ENCODE data around the gene RTN3.

The RTN3 gene

DNA sequence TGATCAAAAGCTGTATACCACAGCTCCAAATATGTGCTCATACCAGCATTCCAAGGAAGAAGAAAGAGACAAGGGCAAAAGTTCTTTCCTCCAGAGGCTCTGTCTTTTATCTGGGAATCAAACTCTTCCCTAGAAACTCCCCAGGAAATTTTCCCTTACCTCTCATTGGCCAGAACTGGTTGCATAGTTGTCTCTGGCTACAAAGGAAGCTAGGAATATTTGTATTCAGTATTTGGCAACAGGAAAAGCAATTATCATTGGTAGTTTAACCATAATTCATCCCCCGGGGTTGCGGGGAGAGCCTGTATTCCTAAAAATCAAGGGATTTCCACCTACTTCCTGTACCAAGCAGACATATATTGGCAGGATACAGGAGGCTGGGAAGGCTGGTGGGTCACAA is 97.7 kb downstream of the RTN3 start:
- no peaks in the 10 kb centered on the region for H3K27me3 ChIP-seq (ENCODE audit: insufficient read depth, low read length)
- TF ChIP-seq, protein P1, sequence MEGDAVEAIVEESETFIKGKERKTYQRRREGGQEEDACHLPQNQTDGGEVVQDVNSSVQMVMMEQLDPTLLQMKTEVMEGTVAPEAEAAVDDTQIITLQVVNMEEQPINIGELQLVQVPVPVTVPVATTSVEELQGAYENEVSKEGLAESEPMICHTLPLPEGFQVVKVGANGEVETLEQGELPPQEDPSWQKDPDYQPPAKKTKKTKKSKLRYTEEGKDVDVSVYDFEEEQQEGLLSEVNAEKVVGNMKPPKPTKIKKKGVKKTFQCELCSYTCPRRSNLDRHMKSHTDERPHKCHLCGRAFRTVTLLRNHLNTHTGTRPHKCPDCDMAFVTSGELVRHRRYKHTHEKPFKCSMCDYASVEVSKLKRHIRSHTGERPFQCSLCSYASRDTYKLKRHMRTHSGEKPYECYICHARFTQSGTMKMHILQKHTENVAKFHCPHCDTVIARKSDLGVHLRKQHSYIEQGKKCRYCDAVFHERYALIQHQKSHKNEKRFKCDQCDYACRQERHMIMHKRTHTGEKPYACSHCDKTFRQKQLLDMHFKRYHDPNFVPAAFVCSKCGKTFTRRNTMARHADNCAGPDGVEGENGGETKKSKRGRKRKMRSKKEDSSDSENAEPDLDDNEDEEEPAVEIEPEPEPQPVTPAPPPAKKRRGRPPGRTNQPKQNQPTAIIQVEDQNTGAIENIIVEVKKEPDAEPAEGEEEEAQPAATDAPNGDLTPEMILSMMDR (IDR thresholded peaks at IDR 0.05; ENCODE audit: low read length), result no peak
- TF ChIP-seq EZH2 (IDR thresholded peaks at IDR 0.05; ENCODE audit: borderline replicate concordance, low read length), result no peak
- no peak overlapping the region for H3K9ac ChIP-seq (ENCODE audit: low read length)
- no peak overlapping the region for H3K4me2 ChIP-seq (ENCODE audit: low read length)
- H3K9me3 ChIP-seq (ENCODE audit: low read length), result no peaks in the 10 kb centered on the region
- no peak overlapping the region for H3K4me3 ChIP-seq (ENCODE audit: low read depth, low read length, poor library complexity, severe bottlenecking)
- H3F3A ChIP-seq (ENCODE audit: insufficient read depth, low read length), result no peaks in the 10 kb centered on the region
- H3K79me2 ChIP-seq (ENCODE audit: insufficient read depth, low read length), result no peaks in the 10 kb centered on the region
- H3K9me2 ChIP-seq (ENCODE audit: low read depth, low read length), result no peaks in the 10 kb centered on the region
- no peak overlapping the region for H3K27ac ChIP-seq (ENCODE audit: low read depth, low read length, poor library complexity, severe bottlenecking)
- H3K36me3 ChIP-seq (ENCODE audit: insufficient read depth, low read length), result no peaks in the 10 kb centered on the region
- no peaks in the 10 kb centered on the region for H4K20me1 ChIP-seq (ENCODE audit: insufficient read depth, low read length)
- no peaks in the 10 kb centered on the region for H3K4me1 ChIP-seq (ENCODE audit: insufficient read depth, low read length, severe bottlenecking)
- no peak overlapping the region for H2AFZ ChIP-seq (ENCODE audit: low read length)

DNA sequence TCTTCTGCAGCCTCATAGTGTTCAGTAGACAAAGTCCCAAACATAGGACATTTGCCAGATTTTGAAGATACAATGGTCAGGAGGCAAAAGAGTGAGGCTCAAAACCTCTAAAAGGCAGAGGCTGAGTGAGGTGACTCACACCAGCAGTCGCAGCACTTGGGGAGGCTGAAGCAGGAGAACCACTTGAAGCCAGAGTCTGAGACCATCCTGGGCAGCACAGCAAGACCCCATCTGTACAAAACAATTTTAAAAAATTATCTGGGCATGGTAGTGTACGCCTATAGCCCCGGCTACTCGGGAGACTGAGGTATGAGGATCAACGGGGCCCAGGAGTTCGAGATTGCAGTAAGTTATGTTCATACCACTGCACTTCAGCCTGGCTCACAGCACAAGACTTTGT is 101.4 kb downstream of the RTN3 start:
- Histone ChIP-seq H4K20me1 (ENCODE audit: insufficient read depth, low read length) (no peaks in the 10 kb centered on the region), H3K4me3 (ENCODE audit: low read depth, low read length, poor library complexity, severe bottlenecking) (no peak overlapping the region), H3K4me2 (ENCODE audit: low read length) (no peak overlapping the region), H2AFZ (ENCODE audit: low read length) (no peak overlapping the region), H3K9me3 (ENCODE audit: low read length) (no peaks in the 10 kb centered on the region), H3K36me3 (ENCODE audit: insufficient read depth, low read length) (no peaks in the 10 kb centered on the region), H3K79me2 (ENCODE audit: insufficient read depth, low read length) (no peaks in the 10 kb centered on the region), H3K27me3 (ENCODE audit: insufficient read depth, low read length) (no peaks in the 10 kb centered on the region), H3F3A (ENCODE audit: insufficient read depth, low read length) (no peaks in the 10 kb centered on the region), H3K4me1 (ENCODE audit: insufficient read depth, low read length, severe bottlenecking) (no peaks in the 10 kb centered on the region), H3K9ac (ENCODE audit: low read length) (no peak overlapping the region), H3K27ac (ENCODE audit: low read depth, low read length, poor library complexity, severe bottlenecking) (no peak overlapping the region), H3K9me2 (ENCODE audit: low read depth, low read length) (no peaks in the 10 kb centered on the region)
- TF ChIP-seq, protein P1 (IDR thresholded peaks at IDR 0.05; ENCODE audit: low read length), result no peak
- no peak for TF ChIP-seq EZH2 (IDR thresholded peaks at IDR 0.05; ENCODE audit: borderline replicate concordance, low read length)

DNA sequence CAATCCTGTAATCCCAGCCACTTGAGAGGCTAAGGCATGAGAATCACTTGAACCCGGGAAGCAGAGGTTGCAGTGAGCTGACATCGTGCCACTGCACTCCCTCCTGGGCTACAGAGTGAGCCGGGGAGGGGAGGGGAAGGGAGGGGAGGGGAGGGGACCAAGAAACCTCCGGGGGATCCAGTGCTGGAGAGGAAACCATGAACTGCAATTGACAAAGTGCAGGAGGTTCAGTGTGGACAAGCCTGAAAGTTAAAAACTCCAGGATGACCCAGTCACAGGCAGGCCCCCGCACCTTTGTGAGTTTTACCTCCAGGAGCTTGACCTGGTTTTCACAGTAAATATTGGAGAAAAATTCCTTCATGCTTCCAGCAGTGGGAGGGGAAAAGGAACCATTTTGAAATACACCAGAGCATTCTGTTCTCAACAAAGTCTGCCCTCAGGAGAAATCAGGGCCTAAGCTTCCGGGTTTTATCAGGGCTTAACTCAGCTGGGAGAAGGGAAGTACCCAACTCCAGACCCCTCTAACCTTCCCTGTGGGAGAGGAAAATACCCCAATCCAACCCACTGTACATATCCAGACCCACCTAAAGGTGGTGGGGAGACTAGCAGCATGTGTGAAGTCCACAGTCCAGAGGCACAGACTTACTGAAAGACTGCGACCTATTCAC is 102.8 kb downstream of the RTN3 start:
- Histone ChIP-seq H3K27me3 (ENCODE audit: insufficient read depth, low read length) (no peaks in the 10 kb centered on the region), H3K27ac (ENCODE audit: low read depth, low read length, poor library complexity, severe bottlenecking) (no peak overlapping the region), H2AFZ (ENCODE audit: low read length) (no peak overlapping the region), H3K9ac (ENCODE audit: low read length) (no peak overlapping the region), H3K9me2 (ENCODE audit: low read depth, low read length) (no peaks in the 10 kb centered on the region), H3F3A (ENCODE audit: insufficient read depth, low read length) (no peaks in the 10 kb centered on the region), H4K20me1 (ENCODE audit: insufficient read depth, low read length) (no peaks in the 10 kb centered on the region), H3K79me2 (ENCODE audit: insufficient read depth, low read length) (no peaks in the 10 kb centered on the region), H3K9me3 (ENCODE audit: low read length) (no peaks in the 10 kb centered on the region), H3K4me3 (ENCODE audit: low read depth, low read length, poor library complexity, severe bottlenecking) (no peak overlapping the region), H3K36me3 (ENCODE audit: insufficient read depth, low read length) (no peaks in the 10 kb centered on the region), H3K4me1 (ENCODE audit: insufficient read depth, low read length, severe bottlenecking) (no peaks in the 10 kb centered on the region), H3K4me2 (ENCODE audit: low read length) (no peak overlapping the region)
- TF ChIP-seq, protein P1 (IDR thresholded peaks at IDR 0.05; ENCODE audit: low read length), result no peak
